ENCODE data around the gene SLC8A1.

The SLC8A1 gene

GRCh38 chr2:40199771-40200170 is 252.1 kb downstream of the SLC8A1 start:
- Histone ChIP-seq H3K27ac (no peak overlapping the region), H3K4me1 (ENCODE audit: control insufficient read depth in 1 of 2, insufficient read depth in 1 of 2, low read depth in 1 of 2, low read length in 1 of 2) (no peaks in the 10 kb centered on the region), H3K36me3 (no peaks in the 10 kb centered on the region), H3K27me3 (no peaks in the 10 kb centered on the region), H3K9me3 (no peaks in the 10 kb centered on the region), H3K4me3 (ENCODE audit: low read depth in 1 of 2, low read length in 1 of 2) (no peak overlapping the region)
- no peak for TF ChIP-seq CTCF (IDR thresholded peaks at IDR 0.05)

- Histone ChIP-seq H3K9me3 (no peaks in the 10 kb centered on the region), H3K27me3 (no peaks in the 10 kb centered on the region), H3K27ac (no peak overlapping the region), H3K4me3 (ENCODE audit: low read depth in 1 of 2, low read length in 1 of 2) (no peak overlapping the region), H3K4me1 (ENCODE audit: control insufficient read depth in 1 of 2, insufficient read depth in 1 of 2, low read depth in 1 of 2, low read length in 1 of 2) (no peaks in the 10 kb centered on the region), H3K36me3 (no peaks in the 10 kb centered on the region)
- TF ChIP-seq CTCF (IDR thresholded peaks at IDR 0.05): no peak
These were observed 254.8 kb downstream of the SLC8A1 start for GRCh38 chr2:40197121-40197520.

- Histone ChIP-seq H3K9me3 (no peaks in the 10 kb centered on the region), H3K36me3 (no peaks in the 10 kb centered on the region), H3K27ac (no peak overlapping the region), H3K27me3 (no peaks in the 10 kb centered on the region), H3K4me1 (ENCODE audit: control insufficient read depth in 1 of 2, insufficient read depth in 1 of 2, low read depth in 1 of 2, low read length in 1 of 2) (no peaks in the 10 kb centered on the region), H3K4me3 (ENCODE audit: low read depth in 1 of 2, low read length in 1 of 2) (no peak overlapping the region)
- no peak for TF ChIP-seq CTCF (IDR thresholded peaks at IDR 0.05)
These were observed 258.2 kb downstream of the SLC8A1 start for GRCh38 chr2:40193670-40194026.

- TF ChIP-seq CTCF (IDR thresholded peaks at IDR 0.05): no peak
- no peak overlapping the region for H3K27ac ChIP-seq
These were observed 258.8 kb downstream of the SLC8A1 start for GRCh38 chr2:40192864-40193669.

GRCh38 chr2:40190457-40190856 is 261.4 kb downstream of the SLC8A1 start:
- H3K4me3 ChIP-seq (ENCODE audit: low read depth in 1 of 2, low read length in 1 of 2): no peak overlapping the region
- no peak overlapping the region for H3K27ac ChIP-seq
- no peak for TF ChIP-seq CTCF (IDR thresholded peaks at IDR 0.05)
- H3K4me1 ChIP-seq (ENCODE audit: control insufficient read depth in 1 of 2, insufficient read depth in 1 of 2, low read depth in 1 of 2, low read length in 1 of 2): no peaks in the 10 kb centered on the region
- no peaks in the 10 kb centered on the region for H3K27me3 ChIP-seq
- no peaks in the 10 kb centered on the region for H3K36me3 ChIP-seq
- no peaks in the 10 kb centered on the region for H3K9me3 ChIP-seq

More at GRCh38 chr2:40192864-40193669, 258.8 kb downstream of the SLC8A1 start:
- H3K4me1 ChIP-seq (ENCODE audit: control insufficient read depth in 1 of 2, insufficient read depth in 1 of 2, low read depth in 1 of 2, low read length in 1 of 2): no peaks in the 10 kb centered on the region
- H3K9me3 ChIP-seq: no peaks in the 10 kb centered on the region
- no peak overlapping the region for H3K4me3 ChIP-seq (ENCODE audit: low read depth in 1 of 2, low read length in 1 of 2)
- H3K36me3 ChIP-seq: no peaks in the 10 kb centered on the region
- H3K27me3 ChIP-seq: no peaks in the 10 kb centered on the region
